Medulla oblongata (tissue), 1 donor: Measurements from ENCODE around the gene MIOX.

Source experiments
- DNase-seq: peaks from one replicate; pipeline ENCODE4 v3.0.0-alpha.2; 2015; ENCODE audit errors: extremely low spot score

MIOX gene

DNA sequence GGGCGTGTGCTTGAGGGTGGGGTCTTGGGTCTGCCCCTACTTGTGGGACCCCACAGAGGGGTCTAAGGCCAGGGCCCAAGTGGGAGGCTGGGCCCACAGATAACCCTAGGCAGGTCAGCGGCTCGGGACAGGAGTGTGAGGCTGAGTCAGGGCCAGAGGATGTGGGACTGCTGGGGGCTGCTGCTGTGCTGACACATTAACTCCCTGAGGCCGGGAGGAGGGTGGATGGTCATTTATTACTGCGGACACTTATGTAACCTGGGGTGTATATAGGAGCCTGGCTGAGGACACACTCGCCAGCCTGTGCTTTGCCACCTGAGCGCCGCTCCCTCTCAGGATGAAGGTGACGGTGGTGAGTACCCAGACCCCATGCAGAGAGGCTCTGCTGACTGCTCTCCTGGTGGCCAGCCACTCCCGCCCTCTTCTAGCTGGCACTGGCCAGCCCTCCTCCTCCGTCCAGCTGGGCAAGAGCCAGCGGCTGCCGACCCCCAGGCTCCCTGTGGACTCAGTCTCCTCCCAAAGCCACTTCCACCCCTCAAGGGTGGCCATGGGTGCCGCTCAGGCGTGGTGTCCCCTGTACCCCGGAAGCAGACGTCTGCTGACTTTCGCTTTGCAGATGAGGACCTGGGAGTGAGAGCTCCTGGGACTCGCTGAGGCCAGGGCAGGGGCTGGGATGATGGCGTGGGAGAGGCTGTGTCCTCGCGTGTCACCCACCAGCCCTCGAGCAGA, at the start of gene MIOX:
Gene MIOX (plus strand): TSS at position 299 of the 729 bp plus-strand sequence. CDS start 39 bp downstream, at position 338.
- no peak for DNase-seq

DNA sequence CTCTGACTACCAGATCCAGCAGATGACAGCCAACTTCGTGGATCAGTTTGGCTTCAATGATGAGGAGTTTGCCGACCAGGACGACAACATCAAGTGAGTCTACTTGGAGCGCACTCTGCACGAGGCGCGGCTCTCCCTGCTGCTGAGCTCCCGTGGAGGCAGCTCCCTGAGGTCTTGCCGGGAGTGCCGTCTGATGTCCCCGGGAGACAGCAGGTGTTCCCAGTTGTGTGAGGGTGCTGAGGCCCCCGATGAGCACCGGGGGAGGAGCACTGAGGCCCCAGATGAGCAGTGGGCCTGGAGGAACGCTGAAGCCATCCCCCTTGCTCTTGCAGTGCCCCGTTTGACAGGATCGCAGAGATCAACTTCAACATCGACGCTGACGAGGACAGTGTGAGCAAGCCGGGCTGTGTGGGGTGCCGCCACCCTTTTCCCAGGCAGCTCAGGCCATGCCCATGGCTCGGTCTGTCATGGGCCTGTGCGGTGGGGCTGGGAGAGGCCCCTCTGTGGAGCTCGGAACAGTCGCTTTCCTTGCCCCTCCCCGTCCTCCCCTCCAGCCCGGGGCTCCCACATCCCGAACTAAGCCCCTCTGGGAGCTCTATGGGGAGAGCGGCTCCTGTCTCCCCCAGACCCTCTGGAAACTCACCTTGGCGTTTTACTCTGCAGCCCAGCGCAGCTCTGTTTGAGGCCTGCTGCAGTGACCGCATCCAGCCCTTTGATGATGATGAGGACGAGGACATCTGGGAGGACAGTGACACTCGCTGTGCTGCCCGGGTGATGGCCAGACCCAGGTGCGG, 49.0 kb upstream of the MIOX start:
- no peak for DNase-seq

DNA sequence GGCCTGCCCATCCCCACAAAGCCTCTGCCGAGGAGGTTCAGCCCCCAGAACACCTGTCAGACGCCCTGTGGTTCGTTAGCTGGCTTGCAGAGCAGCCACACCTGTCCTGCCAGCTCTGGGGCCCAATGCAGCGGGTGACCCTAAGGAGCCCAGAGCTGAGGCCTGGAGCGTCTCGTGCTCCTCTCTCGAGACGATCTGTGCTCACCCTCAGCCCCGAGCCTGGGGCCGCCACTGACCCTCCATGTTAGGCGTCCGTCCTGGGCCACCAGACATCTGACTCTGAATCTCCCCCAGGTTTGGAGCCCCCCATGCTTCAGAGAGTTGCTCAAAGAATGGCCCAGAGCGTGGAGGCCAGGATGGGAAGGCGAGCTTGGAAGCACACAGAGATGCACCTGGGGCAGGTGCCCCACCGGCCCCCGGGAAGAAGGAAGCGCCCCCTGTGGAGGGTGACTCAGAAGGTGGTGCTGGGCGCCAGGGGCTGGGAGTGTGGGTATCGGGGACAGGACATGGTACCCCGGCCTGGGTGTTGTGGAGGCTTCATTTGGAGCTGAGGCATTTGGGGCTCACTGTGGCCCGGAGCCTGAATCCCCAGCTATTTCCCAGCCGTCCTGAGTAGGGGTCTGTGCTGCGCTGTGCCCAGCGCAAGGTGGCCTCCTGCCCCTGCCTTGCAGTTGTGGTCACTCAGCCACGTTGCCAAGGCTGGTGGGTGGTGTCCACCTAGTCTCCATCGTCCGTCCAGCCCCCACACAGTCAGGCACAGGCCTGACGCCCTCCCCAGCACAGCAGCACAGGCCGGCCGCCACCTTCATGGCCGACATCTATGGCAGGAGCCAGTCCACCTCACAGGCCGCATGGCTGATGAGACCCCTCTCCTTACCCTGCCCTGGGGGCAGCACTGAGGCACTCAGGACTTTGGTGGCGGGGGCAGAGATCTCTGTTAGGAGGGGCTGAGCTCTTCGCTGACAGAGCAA, 48.1 kb upstream of the MIOX start:
- DNase-seq: no peak

DNA sequence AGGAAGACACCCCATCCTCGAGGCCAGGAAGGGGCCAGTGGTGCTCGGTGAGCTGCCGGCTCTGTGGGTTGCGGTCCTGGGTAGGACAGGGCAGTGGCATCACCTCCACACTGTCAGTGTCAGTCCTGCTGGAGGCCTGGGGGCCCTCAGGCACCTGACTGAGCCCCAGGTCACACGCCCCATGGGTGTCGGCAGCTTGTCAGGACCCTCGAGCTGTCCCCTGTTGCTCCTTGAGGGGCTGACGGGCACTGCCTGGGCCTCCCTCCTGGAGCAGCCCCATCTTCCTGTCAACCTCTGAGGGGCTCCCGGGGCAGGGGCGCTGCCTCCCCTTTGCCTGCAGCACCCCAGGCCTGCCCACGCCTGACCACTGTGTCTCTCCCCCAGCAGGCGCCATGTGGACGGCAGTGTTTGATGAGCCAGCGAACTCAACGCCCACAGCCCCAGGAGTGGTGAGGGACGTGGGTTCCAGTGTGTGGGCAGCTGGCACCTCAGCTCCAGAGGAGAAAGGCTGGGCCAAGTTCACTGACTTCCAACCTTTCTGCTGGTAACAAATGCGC, 47.3 kb upstream of the MIOX start:
- DNase-seq: no peak

DNA sequence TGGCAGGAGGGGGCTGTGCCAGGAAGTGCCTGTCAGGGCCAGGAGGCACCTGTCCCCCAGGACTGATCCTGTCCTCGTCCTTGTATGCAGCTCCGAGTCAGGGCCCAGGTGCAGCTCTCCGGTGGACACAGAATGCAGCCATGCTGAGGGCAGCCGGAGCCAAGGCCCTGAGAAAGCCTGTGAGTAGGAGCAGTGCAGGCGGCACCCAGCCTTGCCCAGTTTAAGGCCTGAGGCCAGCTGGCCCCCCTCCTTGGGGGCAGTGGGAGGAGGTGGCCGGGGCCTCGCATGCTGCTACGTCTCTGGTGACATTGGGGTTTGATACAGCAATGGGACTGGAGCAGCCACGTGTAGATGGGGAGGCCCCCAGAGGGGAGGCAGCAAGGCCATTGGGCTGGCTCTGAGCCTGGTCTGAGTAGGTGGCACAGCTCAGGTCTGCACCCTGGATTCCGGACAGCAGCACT, 46.8 kb upstream of the MIOX start:
- no peak for DNase-seq

DNA sequence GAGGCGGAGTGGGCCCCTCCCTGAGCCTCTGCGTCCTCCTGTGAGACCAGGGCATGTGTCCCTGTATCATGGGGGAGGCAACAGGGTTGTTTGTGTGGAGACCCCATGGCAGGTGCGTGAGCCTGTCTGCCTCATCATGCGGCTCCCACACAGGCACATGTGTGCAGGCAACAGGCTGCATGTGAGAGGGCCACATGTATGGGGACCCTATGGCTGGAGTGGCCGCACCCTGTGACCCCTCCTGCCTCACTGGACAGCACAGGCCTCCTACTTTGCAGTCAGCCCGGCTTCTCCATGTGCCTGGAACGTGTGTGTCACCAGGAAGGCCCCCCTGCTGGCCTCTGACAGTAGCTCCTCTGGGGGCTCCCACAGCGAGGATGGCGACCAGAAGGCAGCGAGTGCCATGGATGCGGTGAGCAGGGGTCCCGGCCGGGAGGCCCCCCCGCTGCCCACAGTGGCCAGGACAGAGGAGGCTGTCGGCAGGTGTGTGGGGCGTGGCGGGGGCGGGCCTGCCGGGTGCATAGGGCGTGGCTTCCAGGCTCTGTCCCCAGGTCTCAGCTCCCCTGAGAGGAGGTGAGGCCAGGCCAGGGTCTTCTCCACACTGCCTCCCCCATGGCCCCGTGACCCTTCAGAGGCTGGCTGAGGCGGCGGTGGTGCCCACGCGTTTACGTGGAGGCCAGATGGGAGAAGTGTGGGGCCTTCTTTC, 46.0 kb upstream of the MIOX start:
- DNase-seq: no peak

DNA sequence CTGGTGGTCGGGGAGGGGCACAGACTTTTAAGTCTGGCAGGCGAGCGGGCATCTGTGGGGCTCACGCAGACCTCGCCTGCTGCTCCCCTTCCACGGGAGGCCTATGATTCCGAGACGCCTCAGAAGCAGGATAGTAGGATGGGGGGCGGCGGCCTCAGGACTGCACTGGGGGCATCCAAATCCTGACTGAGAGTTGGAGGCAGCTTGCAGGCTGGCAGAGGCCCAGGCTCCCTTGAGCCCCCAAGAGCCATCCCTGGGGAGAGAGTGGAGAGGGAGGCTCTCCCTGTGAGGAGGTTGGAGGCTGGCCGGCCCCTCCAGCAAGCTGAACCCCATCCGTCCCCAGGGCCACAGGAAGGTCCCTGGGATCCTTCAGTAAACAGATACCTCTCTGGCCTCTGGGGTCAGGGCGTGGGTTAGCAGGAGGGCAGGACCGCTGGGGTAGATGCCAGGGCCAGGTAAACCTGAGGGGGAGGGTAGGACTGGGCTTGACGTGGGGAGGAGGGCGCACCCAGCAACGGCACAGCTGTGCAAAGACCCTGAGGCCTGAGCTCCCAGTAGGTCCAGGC, 45.1 kb upstream of the MIOX start:
- DNase-seq: no peak

DNA sequence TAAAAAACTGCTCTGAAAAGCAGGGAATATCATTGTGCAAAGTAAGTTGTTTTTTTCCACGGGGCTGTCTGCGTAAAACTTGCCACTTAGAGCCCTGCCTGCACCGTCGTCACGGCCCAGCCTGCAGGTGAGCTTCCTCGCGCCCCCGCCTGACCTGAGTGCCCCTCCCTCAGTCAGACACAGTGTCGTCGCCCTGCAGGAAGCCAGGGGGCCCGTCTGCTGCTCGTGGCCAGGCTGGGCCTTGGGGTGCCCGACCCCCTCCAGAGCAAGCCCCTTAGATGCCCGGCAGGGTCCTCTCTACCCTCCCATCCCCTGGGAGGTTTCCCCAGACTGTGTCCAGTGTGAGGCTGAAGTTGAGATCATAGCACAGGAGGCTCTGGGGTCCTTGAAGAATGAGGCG, 43.5 kb upstream of the MIOX start:
- no peak for DNase-seq

DNA sequence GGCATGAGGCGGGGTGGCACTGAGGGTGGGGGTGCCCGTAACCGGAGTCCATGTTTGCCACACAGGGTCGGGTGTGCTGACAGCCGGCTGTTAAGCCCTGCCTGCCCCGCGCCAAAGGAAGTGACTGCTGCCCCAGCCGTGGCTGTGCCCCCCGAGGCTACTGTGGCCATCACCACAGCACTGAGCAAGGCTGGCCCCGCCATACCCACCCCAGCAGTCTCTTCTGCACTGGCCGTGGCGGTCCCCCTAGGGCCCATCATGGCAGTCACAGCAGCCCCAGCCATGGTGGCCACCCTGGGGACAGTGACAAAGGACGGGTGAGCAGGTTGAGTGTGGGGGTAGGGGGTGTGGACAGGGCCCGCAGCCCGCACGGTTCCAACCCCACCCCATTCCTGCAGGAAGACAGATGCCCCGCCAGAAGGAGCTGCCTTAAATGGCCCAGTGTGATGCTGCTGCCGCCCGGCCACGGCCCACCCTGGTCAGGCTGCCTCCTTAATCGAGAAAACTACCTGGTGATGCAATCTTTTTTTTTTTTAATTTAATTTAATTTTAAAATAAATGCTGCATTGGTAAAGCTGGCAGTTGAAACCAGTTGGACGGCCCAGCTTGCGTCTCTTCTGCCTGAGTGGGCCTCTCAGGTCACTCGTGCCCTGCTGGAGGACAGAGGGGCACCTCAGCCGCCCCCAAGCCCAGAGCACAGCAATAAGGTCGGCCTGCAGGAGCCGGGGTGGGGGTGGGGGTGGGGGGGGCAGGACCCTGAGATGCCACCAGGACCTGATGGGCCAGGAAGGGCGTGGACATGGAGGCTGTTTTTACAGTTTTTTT, 42.6 kb upstream of the MIOX start:
- DNase-seq: no peak

DNA sequence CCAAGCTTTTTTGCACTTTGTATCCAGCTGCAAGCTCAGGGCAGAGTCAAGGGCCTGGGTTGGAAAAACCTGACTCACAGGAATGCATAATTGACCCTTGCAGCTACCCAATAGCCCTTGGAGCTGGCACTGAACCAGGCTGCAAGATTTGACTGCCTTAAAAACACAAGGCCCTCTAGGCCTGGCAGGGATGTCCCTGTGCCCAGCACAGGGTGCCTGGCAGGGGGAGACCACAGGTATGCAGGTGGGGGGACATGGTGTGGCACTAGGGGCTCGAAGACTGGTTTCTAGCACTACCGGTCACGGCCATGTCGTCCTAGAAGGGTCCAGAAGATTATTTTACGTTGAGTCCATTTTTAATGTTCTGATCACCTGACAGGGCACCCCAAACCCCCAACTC, 42.0 kb upstream of the MIOX start:
- no peak for DNase-seq

DNA sequence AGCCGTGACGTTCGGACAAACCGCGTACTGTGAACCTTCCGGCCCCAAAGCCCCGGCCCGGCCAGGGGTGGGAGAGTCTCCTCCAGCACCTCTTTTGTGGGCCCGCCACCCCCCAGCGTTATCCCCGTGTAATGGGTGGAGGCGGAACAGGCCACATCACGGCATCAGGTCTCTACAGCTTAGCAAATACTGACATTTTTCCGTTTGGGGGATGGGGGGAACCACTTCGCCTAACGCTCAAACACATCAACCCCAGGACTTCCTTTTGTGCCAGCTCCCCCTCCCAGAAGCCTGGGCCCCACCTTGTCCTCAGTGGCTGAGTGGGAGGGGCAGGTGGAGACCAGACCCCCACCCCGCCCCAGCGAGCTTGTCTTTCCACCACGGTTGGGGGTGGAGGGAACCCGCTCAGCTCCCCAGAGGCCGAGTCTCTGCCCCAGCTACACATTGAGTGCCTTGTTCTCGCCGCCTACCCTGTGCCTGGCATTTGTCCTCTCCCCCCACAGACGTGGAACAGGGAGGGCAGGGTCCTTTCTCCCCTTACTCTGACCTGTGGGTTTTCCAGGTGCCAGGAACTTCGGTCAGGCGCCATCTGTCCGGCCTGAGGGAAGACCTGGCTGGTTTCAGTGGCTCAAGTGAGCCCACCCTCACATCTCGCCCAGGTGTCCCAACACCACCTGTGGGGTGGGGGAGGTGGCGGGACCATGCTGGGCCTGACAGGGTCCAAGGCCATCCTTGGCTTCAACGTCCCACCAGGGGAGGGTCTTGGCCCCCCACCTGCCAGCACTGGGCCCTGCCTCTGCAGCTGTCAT, 41.4 kb upstream of the MIOX start:
- no peak for DNase-seq

DNA sequence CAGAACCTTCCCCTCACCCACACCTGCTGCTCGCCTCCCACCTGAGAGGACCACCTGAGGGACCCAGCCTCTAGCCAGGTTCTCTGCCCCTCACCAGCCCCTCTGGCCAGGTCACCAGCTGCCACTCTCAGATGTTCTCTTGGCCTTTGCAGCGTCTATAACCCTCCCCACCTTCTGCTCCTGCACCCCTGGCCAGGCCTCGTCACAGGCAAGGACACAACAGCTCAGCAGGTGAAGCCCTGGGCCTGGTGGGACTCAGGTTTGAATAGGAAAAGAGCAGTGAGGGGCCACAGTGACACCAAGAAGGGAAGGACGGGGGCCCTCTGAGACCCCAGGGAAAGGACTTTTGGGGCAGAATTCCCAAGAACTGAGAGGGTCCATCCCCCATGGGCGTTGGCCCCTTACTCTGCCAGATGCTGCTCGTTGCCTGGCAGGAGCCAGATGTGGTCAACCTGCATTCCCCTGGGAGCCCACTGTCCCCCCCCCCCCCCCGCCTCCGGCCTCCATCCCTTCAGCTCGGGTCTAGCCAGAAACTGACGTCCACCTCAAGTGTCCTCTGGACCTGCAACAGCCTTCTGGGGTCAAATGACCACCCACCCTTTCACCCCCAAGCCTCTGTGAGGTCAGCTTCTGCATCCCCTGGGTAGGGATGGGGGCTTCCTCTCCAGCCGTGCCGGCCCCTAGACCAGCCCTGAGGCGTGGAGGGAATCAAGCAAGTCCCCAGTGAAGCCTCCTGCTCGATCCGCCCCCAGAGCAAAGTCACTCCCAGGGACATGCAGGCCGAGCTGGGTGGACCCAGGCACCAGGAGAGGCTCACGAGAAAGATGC, 40.6 kb upstream of the MIOX start:
- DNase-seq: no peak

DNA sequence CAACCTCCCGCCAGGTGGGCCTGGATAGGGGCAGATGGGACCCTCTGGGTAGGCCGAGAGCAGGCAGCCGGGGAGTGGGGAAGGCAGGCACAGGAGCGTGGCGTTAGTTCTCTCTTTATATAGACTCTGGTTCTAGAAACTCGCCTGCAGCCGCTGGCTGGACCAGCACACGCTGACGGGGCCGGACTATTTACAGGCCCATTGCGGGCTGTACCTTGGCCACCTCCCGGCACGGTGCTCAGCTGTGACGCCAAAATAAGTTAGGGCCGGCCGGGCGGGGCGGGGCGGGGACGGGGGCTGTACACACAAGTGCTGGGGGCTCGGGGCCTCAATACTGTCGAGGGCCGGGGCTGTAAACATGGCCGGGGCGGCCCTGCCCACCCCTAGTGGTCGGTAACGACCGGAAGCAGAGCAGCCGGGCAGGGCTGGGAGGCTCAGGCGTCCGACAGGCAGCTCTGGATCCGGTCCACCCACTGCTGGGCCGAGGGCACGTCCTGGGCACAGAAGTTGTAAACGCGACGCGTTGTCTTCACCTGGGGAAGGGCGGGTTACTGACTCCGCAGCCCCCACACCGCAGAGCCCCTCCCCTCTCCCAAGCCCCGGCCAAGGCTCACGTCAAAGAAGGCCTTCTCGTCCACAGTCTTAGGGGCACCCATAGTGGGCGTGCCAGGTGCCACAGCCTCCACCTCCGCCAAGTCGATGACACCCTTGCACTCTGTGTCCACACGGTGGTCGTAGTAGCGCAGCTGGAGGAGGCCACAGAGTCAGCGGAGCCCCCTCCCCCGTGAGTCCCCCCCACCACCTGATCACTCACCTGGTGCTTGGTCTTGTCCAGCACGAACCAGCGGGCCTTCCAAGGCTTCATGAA, 39.7 kb upstream of the MIOX start:
- no peak for DNase-seq

DNA sequence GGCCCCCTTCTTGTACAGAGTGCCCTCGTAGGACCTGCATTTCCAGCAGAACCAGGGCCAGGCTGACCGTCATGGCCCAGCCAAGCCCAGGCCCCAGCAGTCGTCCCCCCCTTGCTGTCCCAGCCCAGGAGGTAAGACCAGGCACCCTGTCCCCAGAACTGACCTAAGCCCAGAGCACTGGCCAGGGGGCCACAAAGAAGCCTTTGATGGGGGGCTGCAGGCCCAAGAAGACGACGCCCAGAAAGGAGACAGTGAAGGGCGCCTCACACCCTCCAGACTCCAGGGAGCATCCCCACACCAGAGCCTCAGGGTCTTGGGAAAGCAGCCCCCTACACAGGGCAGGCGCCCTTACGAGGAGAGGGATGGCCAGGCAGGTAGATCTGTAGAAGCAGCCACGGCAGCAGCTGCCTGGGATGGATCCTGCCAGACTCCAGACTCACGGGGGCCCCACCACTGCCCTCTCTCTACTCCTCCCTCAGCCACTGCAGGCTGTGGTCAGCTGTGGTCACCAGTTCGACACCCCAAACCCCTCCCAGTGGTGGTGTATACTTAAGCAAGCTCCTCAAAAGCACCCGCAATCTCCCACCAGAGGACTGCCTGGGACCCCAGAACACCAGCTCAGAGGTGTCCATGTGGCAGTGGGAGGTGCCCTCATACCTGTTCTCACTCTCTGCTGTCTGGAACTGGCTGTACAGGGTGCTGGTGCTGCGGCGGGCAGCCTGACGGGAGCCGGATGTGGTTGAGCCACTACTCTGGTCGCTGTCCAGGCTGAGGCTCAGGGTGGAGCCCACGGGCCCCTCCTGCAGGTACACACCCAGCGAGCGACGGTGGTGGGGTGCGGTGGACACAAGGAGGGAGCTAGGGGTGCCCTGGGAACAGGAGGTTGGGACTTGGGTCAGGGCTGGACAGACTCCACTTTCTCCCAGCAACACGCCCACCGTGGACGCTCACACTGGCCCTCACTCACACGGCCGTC, 38.8 kb upstream of the MIOX start:
- DNase-seq: no peak

DNA sequence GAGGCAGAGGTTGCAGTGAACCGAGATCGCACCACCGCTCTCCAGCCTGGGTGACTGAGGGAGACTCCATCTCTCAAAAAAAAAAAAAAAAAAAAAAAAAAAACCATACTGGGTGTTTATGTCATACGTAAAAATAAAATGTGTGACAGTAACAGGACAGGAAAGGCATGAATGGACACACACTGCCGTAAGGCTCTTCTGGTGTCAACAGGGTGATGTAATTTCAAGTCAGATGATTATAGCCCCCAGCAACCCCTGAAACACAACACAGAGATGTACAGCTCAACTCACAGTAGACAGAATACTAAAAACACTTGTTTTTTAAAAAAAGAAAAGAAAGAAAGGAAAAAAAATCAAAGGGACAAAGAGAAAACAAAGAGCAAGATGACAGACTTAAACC, 34.0 kb upstream of the MIOX start:
- DNase-seq: no peak

DNA sequence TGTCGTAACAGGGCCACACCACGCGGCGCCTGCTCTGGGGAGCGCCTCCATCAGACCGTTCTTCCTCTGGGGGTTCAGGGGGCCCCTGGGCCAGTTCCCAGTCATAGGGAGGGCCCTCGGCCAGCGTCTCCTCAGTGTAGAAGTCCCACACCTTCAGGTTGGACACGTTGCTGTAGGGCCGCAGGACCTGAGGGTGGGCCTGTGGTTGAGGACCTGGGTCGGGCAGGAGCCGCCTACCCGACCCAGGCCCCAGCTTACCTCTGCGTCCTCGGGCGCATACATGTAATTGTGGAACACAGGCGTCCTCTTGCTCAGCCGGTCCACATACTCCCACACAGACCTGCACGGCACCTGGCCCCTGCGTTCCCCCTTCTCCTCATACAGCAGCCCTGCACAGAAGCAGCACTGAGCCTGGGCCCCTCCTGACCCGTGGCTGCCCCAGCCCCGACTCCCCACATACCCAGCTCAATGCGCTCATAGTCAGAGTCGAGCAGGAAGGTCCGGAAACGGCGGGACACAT, 32.0 kb upstream of the MIOX start:
- no peak for DNase-seq
